SK-N-MC (cell line): ENCODE data around the gene MYADML2.

Experiments used
- EZH2 ChIP-seq: fragments of 200-600 bp; sonication (generic); IDR thresholded peaks from one replicate; pipeline ENCODE4 v1.6.1; 2017; ENCODE audit warnings: antibody characterized with exemption
- POLR2AphosphoS5 ChIP-seq: IDR thresholded peaks from 2 replicates; pipeline ENCODE4 v1.6.1; 2012; ENCODE audit warnings: mild to moderate bottlenecking, low read depth, low read length, borderline replicate concordance

DNA sequence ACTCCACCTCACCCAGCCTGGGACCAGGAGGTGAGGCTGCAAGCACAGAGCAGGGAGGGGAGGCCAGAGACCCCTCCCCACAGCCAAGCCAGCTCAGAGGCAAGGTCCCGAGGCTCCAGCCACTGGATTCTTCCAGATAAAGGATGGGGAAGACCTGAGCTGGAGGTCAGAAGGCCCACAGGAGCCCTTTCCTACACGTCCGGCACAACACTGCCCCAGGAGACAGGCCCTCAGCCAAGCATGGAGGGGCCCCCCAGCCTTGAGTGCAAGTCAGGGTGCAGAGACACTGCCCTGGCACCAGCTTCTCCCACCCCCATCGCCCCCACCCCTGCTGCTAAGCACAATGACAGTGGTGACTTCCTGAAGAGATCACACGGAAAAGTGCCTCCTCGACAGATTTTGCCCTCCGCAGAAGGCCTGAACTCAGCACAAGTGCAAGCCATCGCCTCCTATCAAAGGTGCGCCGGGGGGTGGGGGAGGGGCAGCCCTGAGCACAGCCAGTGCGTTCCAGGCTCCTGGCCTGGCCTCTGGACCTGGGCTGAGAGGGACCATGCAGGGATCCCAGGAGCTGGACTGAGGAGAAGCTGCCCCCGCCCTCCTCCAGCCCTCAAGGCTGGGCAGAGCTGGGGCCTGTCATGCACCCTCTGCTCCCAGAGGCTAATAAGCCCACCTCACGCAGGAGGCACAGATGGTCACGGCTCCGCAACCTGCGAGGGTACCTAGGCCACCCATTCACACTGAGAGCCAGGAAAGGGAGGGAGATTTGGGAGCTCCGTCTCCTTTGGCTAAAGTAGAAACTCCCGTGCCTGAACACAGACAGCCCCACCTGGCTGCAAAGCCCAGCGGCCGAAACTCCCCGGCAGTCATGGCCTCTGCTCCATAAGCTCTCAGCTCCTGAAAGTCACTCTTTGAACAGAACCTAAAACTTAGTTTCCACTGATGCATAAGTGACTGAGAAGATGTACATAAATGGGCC, 22.2 kb downstream of the MYADML2 start:
- no peak for TF ChIP-seq EZH2
- no peak; the same call in 1 of the 2 replicates for TF ChIP-seq POLR2AphosphoS5
